Nephron (organoid): ENCODE measurements around the gene FGG.

ENCODE experiments used
- H3K27ac Mint-ChIP-seq, 3 experiments: 2 replicates each; pipeline ENCODE4 v1.8.0; 2020; ENCODE audit warnings: mixed read lengths in 3 of 3, mild to moderate bottlenecking in 2 of 3, moderate library complexity in 1 of 3
- H3K27me3 Mint-ChIP-seq: 2 replicates; pipeline ENCODE4 v1.8.0; 2021; ENCODE audit warnings: low read depth, mild to moderate bottlenecking, moderate library complexity, mixed read lengths
- H3K36me3 Mint-ChIP-seq: 2 replicates; pipeline ENCODE4 v1.8.0; 2020; ENCODE audit warnings: low read depth, mixed read lengths
- H3K4me1 Mint-ChIP-seq: 2 replicates; pipeline ENCODE4 v1.8.0; 2020; ENCODE audit warnings: mixed read lengths
- H3K4me3 Mint-ChIP-seq, 3 experiments: 2 replicates each; pipeline ENCODE4 v1.8.0; 2020; ENCODE audit warnings: mild to moderate bottlenecking in 3 of 3, mixed read lengths in 3 of 3, moderate library complexity in 2 of 3
- H3K9me3 Mint-ChIP-seq: 2 replicates; pipeline ENCODE4 v1.8.0; 2020; ENCODE audit warnings: mixed read lengths
- TF ChIP-seq, protein P1 (sequence below), 3 experiments: fragments of 200-600 bp; sonication (generic); IDR thresholded peaks; one replicate each; pipeline ENCODE4 v1.5.0; 2021; ENCODE audit warnings: antibody characterized with exemption in 3 of 3; ENCODE audit not compliant: unreplicated experiment in 3 of 3

FGG gene

DNA sequence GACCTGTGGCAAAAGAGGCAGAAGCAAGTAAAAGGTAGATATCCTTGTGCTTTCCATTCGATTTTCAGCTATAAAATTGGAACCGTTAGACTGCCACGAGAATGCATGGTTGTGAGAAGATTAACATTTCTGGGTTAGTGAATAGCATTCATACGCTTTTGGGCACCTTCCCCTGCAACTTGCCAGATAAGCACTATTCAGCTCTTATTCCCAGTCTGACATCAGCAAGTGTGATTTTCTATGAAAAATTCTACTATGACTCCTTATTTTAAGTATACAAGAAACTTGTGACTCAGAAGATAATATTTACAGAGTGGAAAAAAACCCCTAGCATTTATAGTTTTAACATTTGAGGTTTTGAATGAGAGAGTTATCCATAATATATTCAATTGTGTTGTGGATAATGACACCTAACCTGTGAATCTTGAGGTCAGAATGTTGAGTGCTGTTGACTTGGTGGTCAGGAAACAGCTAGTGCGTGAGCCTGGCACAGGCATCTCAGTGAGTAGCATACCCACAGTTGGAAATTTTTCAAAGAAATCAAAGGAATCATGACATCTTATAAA, 45.7 kb downstream of the FGG start:
- TF ChIP-seq, protein P1, sequence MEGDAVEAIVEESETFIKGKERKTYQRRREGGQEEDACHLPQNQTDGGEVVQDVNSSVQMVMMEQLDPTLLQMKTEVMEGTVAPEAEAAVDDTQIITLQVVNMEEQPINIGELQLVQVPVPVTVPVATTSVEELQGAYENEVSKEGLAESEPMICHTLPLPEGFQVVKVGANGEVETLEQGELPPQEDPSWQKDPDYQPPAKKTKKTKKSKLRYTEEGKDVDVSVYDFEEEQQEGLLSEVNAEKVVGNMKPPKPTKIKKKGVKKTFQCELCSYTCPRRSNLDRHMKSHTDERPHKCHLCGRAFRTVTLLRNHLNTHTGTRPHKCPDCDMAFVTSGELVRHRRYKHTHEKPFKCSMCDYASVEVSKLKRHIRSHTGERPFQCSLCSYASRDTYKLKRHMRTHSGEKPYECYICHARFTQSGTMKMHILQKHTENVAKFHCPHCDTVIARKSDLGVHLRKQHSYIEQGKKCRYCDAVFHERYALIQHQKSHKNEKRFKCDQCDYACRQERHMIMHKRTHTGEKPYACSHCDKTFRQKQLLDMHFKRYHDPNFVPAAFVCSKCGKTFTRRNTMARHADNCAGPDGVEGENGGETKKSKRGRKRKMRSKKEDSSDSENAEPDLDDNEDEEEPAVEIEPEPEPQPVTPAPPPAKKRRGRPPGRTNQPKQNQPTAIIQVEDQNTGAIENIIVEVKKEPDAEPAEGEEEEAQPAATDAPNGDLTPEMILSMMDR (IDR thresholded peaks at IDR 0.05; ENCODE audit: unreplicated experiment in 3 of 3): no peak
- no peak overlapping the region for H3K4me3 Mint-ChIP-seq
- no peaks in the 10 kb centered on the region for H3K36me3 Mint-ChIP-seq
- no peaks in the 10 kb centered on the region for H3K4me1 Mint-ChIP-seq
- H3K9me3 Mint-ChIP-seq: no peaks in the 10 kb centered on the region
- peaks cover 5% of the 10 kb centered on the region for H3K27me3 Mint-ChIP-seq
- no peak overlapping the region for H3K27ac Mint-ChIP-seq

DNA sequence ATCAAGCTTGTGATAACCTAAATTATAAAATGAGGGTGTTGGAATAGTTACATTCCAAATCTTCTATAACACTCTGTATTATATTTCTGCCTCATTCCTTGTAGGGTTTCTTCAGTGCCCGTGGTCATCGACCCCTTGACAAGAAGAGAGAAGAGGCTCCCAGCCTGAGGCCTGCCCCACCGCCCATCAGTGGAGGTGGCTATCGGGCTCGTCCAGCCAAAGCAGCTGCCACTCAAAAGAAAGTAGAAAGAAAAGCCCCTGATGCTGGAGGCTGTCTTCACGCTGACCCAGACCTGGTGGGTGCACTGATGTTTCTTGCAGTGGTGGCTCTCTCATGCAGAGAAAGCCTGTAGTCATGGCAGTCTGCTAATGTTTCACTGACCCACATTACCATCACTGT, 46.8 kb downstream of the FGG start:
- no peak overlapping the region for H3K4me3 Mint-ChIP-seq
- TF ChIP-seq, protein P1 (IDR thresholded peaks at IDR 0.05; ENCODE audit: unreplicated experiment in 3 of 3): no peak
- peaks cover 5% of the 10 kb centered on the region for H3K27me3 Mint-ChIP-seq
- H3K36me3 Mint-ChIP-seq: no peaks in the 10 kb centered on the region
- H3K27ac Mint-ChIP-seq: no peak overlapping the region
- no peaks in the 10 kb centered on the region for H3K9me3 Mint-ChIP-seq
- H3K4me1 Mint-ChIP-seq: no peaks in the 10 kb centered on the region

DNA sequence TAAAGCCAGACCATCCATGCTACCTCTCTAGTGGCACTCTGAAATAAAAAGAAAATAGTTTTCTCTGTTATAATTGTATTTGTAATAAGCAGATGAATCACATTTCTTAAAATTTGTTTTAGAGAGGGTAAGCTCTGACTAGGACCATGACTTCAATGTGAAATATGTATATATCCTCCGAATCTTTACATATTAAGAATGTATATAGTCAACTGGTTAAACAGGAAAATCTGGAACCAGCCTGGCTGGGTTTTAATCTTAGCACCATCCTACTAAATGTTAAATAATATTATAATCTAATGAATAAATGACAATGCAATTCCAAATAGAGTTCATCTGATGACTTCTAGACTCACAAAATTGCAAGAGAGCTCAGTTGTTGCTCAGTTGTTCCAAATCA, 48.1 kb downstream of the FGG start:
- H3K9me3 Mint-ChIP-seq: no peaks in the 10 kb centered on the region
- TF ChIP-seq, protein P1 (IDR thresholded peaks at IDR 0.05; ENCODE audit: unreplicated experiment in 3 of 3): no peak
- H3K27me3 Mint-ChIP-seq: no peaks in the 10 kb centered on the region

DNA sequence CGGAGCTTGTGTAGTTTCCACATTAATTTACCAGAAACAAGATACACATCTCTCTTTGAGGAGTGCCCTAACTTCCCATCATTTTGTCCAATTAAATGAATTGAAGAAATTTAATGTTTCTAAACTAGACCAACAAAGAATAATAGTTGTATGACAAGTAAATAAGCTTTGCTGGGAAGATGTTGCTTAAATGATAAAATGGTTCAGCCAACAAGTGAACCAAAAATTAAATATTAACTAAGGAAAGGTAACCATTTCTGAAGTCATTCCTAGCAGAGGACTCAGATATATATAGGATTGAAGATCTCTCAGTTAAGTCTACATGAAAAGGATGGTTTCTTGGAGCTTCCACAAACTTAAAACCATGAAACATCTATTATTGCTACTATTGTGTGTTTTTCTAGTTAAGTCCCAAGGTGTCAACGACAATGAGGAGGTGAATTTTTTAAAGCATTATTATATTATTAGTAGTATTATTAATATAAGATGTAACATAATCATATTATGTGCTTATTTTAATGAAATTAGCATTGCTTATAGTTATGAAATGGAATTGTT, 49.7 kb downstream of the FGG start, which contains the start of gene FGB:
TSS of gene FGB (plus strand) at position 315 of the 558 bp plus-strand sequence. CDS start at position 323, 8 bp downstream.
- H3K4me1 Mint-ChIP-seq: no peaks in the 10 kb centered on the region
- H3K27me3 Mint-ChIP-seq: no peaks in the 10 kb centered on the region
- no peaks in the 10 kb centered on the region for H3K9me3 Mint-ChIP-seq
- H3K4me3 Mint-ChIP-seq: peak within 1 kb of the TSS in 1 of 3 experiments; percentile 69
- no peaks in the 10 kb centered on the region for H3K36me3 Mint-ChIP-seq
- H3K27ac Mint-ChIP-seq: peak within 1 kb of the TSS in 1 of 3 experiments; percentile 25
- TF ChIP-seq, protein P1 (IDR thresholded peaks at IDR 0.05; ENCODE audit: unreplicated experiment in 3 of 3): no peak

More for the DNA sequence above, 48.1 kb downstream of the FGG start:
- Mint-ChIP-seq H3K27ac (no peak overlapping the region), H3K36me3 (no peaks in the 10 kb centered on the region), H3K4me1 (no peaks in the 10 kb centered on the region), H3K4me3 (no peak overlapping the region)

DNA sequence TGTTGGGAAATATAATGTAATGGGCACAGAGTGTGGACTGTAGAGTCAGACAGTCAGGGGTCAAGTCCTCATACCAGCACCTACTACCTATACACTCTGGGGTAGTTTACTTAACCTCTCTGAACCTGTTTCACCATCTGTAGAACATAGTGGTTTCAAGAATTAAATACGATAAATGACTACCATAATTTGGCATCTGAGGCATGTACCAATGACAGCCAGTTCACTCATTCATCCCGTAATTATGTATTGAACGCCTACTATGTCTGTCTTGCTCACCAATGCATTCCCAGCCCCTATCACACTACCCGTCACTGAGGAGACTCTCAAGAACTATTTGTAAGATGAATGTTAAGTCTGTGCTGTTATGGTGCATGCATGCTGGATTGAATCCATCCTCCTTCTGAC, 51.6 kb downstream of the FGG start:
- H3K36me3 Mint-ChIP-seq: no peaks in the 10 kb centered on the region
- no peak overlapping the region for H3K4me3 Mint-ChIP-seq
- no peaks in the 10 kb centered on the region for H3K9me3 Mint-ChIP-seq
- H3K27me3 Mint-ChIP-seq: no peaks in the 10 kb centered on the region
- TF ChIP-seq, protein P1 (IDR thresholded peaks at IDR 0.05; ENCODE audit: unreplicated experiment in 3 of 3): no peak
- peak overlapping the region in 1 of 3 experiments; percentile 0 for H3K27ac Mint-ChIP-seq
- H3K4me1 Mint-ChIP-seq: no peaks in the 10 kb centered on the region

DNA sequence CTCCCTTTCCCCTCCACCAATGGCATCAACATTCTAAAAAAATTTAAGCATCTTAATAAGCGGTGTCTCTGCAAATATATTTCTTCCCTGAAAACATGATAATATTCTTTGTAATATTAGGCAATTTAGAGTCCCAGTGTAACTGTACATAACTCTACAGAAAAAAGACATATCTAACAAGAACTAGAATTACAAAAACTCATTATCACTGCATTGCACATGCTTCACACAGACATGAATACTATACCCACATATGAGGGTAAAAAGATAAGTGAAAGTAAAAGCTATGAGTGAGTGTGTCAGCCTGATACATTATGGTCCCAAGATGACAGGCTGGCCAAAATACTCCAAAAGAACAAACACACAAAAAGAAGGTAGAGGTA, 52.0 kb downstream of the FGG start:
- Mint-ChIP-seq H3K9me3 (no peaks in the 10 kb centered on the region), H3K27ac (peak overlapping the region in 1 of 3 experiments; percentile 21), H3K4me3 (no peak overlapping the region), H3K27me3 (no peaks in the 10 kb centered on the region), H3K36me3 (no peaks in the 10 kb centered on the region), H3K4me1 (no peaks in the 10 kb centered on the region)
- TF ChIP-seq, protein P1 (IDR thresholded peaks at IDR 0.05; ENCODE audit: unreplicated experiment in 3 of 3): no peak
